HG03039 (cell line): ENCODE results near the gene CADM1.

Experiments used
- ATAC-seq: cut with Tn5 transposase; IDR thresholded peaks from one replicate; pipeline ENCODE4 v1.9.1; 2021; ENCODE audit warnings: mild to moderate bottlenecking, moderate library complexity; ENCODE audit not compliant: unreplicated experiment

Gene CADM1

GRCh38 chr11:115363426-115363825, 140.8 kb downstream of the CADM1 start:
- no peak for ATAC-seq

GRCh38 chr11:115362997-115363396, 141.2 kb downstream of the CADM1 start:
- ATAC-seq: no peak

DNA sequence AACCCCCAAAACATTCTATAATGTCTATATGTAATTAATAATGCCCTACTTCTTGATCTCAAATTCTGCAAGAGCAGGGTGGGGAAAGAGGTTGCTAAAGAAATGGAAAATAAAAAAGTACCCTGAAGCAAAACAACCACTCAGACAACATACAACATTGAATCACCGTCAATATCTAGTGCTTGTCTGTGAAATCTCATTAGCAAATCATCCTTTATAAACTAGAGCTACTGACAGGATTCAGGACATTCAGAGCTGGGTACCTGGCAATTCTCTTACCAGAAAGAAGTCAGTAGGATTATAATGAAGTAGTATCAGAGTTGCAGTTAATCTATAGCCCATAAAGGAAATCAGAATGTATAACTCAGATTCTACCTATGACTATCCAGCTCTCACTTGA, 143.2 kb downstream of the CADM1 start:
- ATAC-seq: no peak

- no peak for ATAC-seq
These were observed 143.9 kb downstream of the CADM1 start for GRCh38 chr11:115360186-115360824.

- ATAC-seq: no peak
These were observed 147.1 kb downstream of the CADM1 start for GRCh38 chr11:115357066-115357465.

GRCh38 chr11:115352805-115353485, 151.3 kb downstream of the CADM1 start:
- no peak for ATAC-seq

- no peak for ATAC-seq
These were observed 154.7 kb downstream of the CADM1 start for GRCh38 chr11:115349335-115350017.

GRCh38 chr11:115348416-115348815, 155.8 kb downstream of the CADM1 start:
- no peak for ATAC-seq

GRCh38 chr11:115347106-115347505, 157.1 kb downstream of the CADM1 start:
- ATAC-seq: no peak

- ATAC-seq: no peak
These were observed 158.4 kb downstream of the CADM1 start for GRCh38 chr11:115345840-115346239.

GRCh38 chr11:115345361-115345760, 158.9 kb downstream of the CADM1 start:
- no peak for ATAC-seq

- ATAC-seq: no peak
These were observed 159.4 kb downstream of the CADM1 start for GRCh38 chr11:115344846-115345245.

DNA sequence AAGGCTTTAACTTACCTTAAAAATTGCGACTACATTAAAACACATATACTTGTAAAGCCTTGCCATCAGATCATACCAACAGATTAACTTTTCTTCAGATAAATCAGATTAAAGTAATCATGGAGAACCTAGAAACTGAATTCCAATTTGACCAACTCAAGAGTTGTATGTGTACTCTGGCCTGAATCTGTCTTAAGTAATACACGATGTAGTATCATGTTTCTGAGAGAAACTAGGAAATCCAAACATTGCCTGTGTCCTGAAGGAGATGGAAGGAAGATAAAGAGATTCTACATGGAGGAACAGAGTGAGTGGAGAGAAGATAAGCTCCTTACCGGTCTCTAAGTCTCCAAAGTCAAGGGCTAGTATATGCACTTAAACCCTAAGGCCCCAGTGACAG, 162.1 kb downstream of the CADM1 start:
- ATAC-seq: no peak

GRCh38 chr11:115340874-115341273, 163.3 kb downstream of the CADM1 start:
- no peak for ATAC-seq

- no peak for ATAC-seq
These were observed 165.7 kb downstream of the CADM1 start for GRCh38 chr11:115338476-115338875.

DNA sequence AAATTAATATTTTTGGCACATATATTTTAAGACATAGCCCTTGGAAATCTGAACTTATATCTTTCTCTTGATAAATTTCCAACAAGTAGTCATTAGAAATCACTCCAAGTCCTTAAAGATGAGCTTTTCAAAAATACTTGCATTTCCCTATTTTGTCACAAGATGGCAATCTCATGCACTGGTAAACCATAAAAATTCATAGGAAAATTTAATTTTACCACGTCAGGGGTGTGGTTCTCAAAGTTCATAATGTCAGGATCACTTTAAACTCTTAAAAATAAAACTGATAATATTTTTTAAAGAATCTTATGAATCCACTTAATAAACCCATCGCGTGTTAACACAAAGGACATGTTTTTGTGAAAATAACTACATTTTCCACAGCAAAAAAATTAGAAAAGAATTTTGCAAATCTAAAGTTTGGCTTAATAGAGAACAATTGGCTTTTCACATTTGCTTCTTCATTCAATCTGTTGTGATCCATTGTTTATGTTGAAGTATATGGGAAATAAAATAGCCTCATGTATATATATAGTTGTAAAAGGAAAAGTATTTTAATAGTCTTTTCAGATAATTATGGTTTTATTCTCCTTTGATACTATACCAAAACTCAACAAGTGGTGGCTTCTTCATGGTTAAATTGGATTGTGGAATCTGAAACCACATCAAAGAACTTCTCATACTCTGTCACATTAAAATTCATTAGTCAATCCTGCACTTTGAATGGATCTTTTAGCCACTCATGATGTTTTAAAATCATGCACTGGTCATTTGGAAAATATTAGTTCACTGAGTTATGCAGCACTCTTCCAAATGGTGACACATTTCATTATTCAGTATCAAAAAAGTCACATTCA, 169.1 kb downstream of the CADM1 start:
- ATAC-seq: no peak

- no peak for ATAC-seq
These were observed 170.3 kb downstream of the CADM1 start for GRCh38 chr11:115333949-115334348.

- ATAC-seq: no peak
These were observed 171.1 kb downstream of the CADM1 start for GRCh38 chr11:115333121-115333520.

- no peak for ATAC-seq
These were observed 173.3 kb downstream of the CADM1 start for GRCh38 chr11:115330684-115331482.

DNA sequence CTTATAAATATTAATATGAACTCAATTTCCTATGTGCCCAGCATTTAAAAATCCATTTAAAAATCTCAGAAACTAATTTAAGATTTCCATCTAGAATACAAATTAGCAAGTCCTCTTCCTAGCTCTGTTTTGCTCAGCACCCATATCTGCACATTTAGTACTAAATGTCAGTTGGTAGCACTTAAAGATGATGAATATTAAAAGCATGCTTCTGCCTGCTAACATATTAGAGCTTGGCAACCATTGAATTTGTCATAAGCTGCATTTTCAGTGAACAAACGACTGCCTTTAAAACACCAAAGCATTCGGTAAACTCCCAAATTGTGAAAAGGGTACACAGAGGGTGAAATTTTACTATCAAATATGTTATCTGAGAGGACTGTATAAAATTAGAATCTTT, 177.7 kb downstream of the CADM1 start:
- no peak for ATAC-seq
